ENCODE measurements around the gene MACROH2A1.

The MACROH2A1 gene

GRCh38 chr5:135382106-135382790, 16.8 kb downstream of the MACROH2A1 start (continued):
- TF ChIP-seq CREB5 (CRISPR knock-in tag; IDR thresholded peaks at IDR 0.05; ENCODE audit: low read depth) (no peak), RARB (CRISPR knock-in tag; IDR thresholded peaks at IDR 0.05) (no peak), GLIS3 (CRISPR knock-in tag; IDR thresholded peaks at IDR 0.05) (no peak)
- TF ChIP-seq, protein P1, sequence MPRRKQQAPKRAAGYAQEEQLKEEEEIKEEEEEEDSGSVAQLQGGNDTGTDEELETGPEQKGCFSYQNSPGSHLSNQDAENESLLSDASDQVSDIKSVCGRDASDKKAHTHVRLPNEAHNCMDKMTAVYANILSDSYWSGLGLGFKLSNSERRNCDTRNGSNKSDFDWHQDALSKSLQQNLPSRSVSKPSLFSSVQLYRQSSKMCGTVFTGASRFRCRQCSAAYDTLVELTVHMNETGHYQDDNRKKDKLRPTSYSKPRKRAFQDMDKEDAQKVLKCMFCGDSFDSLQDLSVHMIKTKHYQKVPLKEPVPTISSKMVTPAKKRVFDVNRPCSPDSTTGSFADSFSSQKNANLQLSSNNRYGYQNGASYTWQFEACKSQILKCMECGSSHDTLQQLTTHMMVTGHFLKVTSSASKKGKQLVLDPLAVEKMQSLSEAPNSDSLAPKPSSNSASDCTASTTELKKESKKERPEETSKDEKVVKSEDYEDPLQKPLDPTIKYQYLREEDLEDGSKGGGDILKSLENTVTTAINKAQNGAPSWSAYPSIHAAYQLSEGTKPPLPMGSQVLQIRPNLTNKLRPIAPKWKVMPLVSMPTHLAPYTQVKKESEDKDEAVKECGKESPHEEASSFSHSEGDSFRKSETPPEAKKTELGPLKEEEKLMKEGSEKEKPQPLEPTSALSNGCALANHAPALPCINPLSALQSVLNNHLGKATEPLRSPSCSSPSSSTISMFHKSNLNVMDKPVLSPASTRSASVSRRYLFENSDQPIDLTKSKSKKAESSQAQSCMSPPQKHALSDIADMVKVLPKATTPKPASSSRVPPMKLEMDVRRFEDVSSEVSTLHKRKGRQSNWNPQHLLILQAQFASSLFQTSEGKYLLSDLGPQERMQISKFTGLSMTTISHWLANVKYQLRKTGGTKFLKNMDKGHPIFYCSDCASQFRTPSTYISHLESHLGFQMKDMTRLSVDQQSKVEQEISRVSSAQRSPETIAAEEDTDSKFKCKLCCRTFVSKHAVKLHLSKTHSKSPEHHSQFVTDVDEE (CRISPR knock-in tag; IDR thresholded peaks at IDR 0.05): no peak

DNA sequence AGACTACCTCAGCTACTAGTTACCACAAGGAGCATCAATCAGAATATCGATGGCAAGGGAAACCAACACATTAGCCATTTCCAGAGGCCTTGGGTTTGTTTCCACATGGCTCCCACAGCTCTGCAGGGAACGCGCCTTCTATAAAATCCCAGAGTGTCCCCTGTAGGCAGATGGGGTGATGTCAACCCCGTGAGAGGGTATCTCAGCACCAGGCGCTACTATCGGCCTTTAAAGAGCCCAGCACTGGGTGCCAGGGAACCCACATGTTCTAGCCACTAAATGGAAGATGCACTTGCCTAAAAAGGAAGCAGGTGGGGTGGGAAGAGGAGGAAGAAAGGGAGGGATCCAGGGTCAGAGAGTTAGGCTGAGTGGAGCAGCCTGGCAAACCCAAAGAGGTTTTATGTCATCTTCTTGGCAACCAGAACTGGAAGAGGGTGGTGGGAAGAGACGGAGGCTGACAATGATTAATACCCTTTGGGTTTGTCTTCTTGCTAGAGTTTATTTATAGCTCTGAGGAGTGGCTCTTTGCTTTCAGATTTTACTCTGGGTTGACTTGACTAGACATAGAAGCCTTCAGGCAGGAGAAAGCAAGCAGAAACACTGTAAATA, 19.9 kb downstream of the MACROH2A1 start:
- TF ChIP-seq RARB (CRISPR knock-in tag; IDR thresholded peaks at IDR 0.05) (no peak), ESRRG (CRISPR knock-in tag; IDR thresholded peaks at IDR 0.05) (no peak), ZNF70 (CRISPR knock-in tag; IDR thresholded peaks at IDR 0.05) (no peak), BACH2 (CRISPR knock-in tag; IDR thresholded peaks at IDR 0.05; ENCODE audit: borderline replicate concordance) (no peak), TCF4 (CRISPR knock-in tag; IDR thresholded peaks at IDR 0.05; ENCODE audit: borderline replicate concordance) (no peak), PPARA (CRISPR knock-in tag; IDR thresholded peaks at IDR 0.05; ENCODE audit: borderline replicate concordance) (no peak), CREB5 (CRISPR knock-in tag; IDR thresholded peaks at IDR 0.05; ENCODE audit: low read depth) (no peak), CSDC2 (CRISPR knock-in tag; IDR thresholded peaks at IDR 0.05) (no peak), PATZ1 (CRISPR knock-in tag; IDR thresholded peaks at IDR 0.05; ENCODE audit: borderline replicate concordance) (no peak), ZC3H10 (CRISPR knock-in tag; IDR thresholded peaks at IDR 0.05) (no peak), SNAI2 (CRISPR knock-in tag; IDR thresholded peaks at IDR 0.05) (no peak), ZFP30 (CRISPR knock-in tag; IDR thresholded peaks at IDR 0.05) (no peak), ZNF565 (CRISPR knock-in tag; conservative IDR thresholded peaks at IDR 0.05; ENCODE audit: low read depth) (no peak), ISL1 (CRISPR knock-in tag; IDR thresholded peaks at IDR 0.05) (no peak), GLIS3 (CRISPR knock-in tag; IDR thresholded peaks at IDR 0.05) (no peak), POU6F1 (CRISPR knock-in tag; IDR thresholded peaks at IDR 0.05; ENCODE audit: borderline replicate concordance, low read depth) (no peak), ARNTL (CRISPR knock-in tag; IDR thresholded peaks at IDR 0.05; ENCODE audit: borderline replicate concordance, low read depth) (no peak)
- TF ChIP-seq, protein P1 (CRISPR knock-in tag; IDR thresholded peaks at IDR 0.05): no peak
- ATAC-seq: peak; percentile 62

Data from SK-N-SH treated with all-trans-retinoic acid at 6 μM for 48 hours (cell line).